SU-DHL-6 (cell line): Measurements from ENCODE around the gene ASGR2.

Experiments used
- H2AFZ ChIP-seq: fragments of 200-600 bp; sonication (generic); 2 replicates; pipeline ENCODE4 v1.6.1; 2014; ENCODE audit warnings: low read depth, mild to moderate bottlenecking, moderate library complexity, mixed read lengths, antibody characterized with exemption, low read length; ENCODE audit not compliant: severe bottlenecking
- H3F3A ChIP-seq: fragments of 200-600 bp; shearing (Covaris generic); 2 replicates; pipeline ENCODE4 v1.6.0; 2016; ENCODE audit warnings: antibody characterized with exemption, mild to moderate bottlenecking; ENCODE audit not compliant: insufficient read depth
- H3K27ac ChIP-seq: fragments of 200-600 bp; sonication (generic); 2 replicates; pipeline ENCODE4 v1.5.1; 2016; ENCODE audit warnings: low read depth, mild to moderate bottlenecking, low read length, moderate library complexity, mixed read lengths
- H3K27me3 ChIP-seq: fragments of 200-600 bp; sonication (generic), shearing (Covaris generic); 2 replicates; pipeline ENCODE4 v1.6.0; 2014; ENCODE audit warnings: mild to moderate bottlenecking, low read length
- H3K36me3 ChIP-seq: fragments of 200-600 bp; sonication (generic); 2 replicates; pipeline ENCODE4 v1.6.1; 2014; ENCODE audit warnings: mild to moderate bottlenecking, low read length, mixed read lengths
- H3K4me2 ChIP-seq: fragments of 300-600, 200-600 bp; shearing (Covaris generic), sonication (generic); 2 replicates; pipeline ENCODE4 v1.6.0; 2014; ENCODE audit warnings: low read length, low read depth, mild to moderate bottlenecking; ENCODE audit not compliant: poor library complexity, severe bottlenecking
- H3K4me3 ChIP-seq: fragments of 200-600 bp; sonication (generic); 2 replicates; pipeline ENCODE4 v1.5.1; 2014; ENCODE audit warnings: antibody characterized with exemption, low read length, mild to moderate bottlenecking, mixed read lengths; ENCODE audit not compliant: insufficient read depth, poor library complexity, severe bottlenecking
- H3K79me2 ChIP-seq: fragments of 200-600 bp; sonication (generic); 2 replicates; pipeline ENCODE4 v1.6.1; 2014; ENCODE audit warnings: mild to moderate bottlenecking, low read length, moderate library complexity; ENCODE audit not compliant: insufficient read depth
- H3K9ac ChIP-seq: fragments of 200-600 bp; sonication (generic); 2 replicates; pipeline ENCODE4 v1.7.0; 2014; ENCODE audit warnings: mild to moderate bottlenecking, low read length
- H3K9me2 ChIP-seq: fragments of 200-600 bp; sonication (generic); replicated peaks from 2 replicates; pipeline ENCODE4 v1.6.1; 2014; ENCODE audit warnings: low read length; ENCODE audit not compliant: insufficient read depth
- H3K9me3 ChIP-seq: fragments of 200-600 bp; sonication (generic); 2 replicates; pipeline ENCODE4 v1.6.1; 2014; ENCODE audit warnings: low read length, mixed read lengths; ENCODE audit not compliant: insufficient read depth
- H4K20me1 ChIP-seq: fragments of 200-600 bp; sonication (generic); 2 replicates; pipeline ENCODE4 v1.6.1; 2014; ENCODE audit warnings: low read depth, mild to moderate bottlenecking, antibody characterized with exemption, low read length, moderate library complexity, mixed read lengths
- CTCF ChIP-seq: fragments of 200-600 bp; sonication (generic); IDR thresholded peaks from one replicate; pipeline ENCODE4 v1.5.1; 2017; ENCODE audit warnings: antibody characterized with exemption, mild to moderate bottlenecking, low read length, moderate library complexity; ENCODE audit not compliant: insufficient read depth, poor library complexity, severe bottlenecking
- EZH2phosphoT487 ChIP-seq: fragments of 200-600 bp; sonication (generic), shearing (Covaris generic); conservative IDR thresholded peaks from 2 replicates; pipeline ENCODE4 v1.6.1; 2018; ENCODE audit warnings: mild to moderate bottlenecking, antibody characterized with exemption, low read length, moderate library complexity, mixed read lengths

The ASGR2 gene

DNA sequence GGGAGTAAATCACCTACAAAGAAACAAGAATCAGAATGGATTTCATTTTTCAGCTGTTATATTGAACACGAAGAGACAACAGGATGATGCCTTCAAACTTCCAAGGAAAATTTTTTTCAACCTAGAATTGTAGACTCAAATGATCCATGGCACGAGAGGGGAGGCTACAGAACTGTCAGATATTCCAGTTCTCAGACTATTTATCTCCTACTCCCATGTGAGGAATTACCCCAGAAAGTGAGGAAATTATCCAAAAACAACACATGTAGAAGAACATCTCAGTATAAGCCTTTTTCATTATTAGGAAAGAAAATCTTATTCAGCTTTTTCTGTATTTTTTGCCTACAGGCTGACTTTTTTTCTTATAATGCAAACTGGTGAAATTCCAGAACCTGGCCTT lies 5.5 kb upstream of the ASGR2 start:
- TF ChIP-seq CTCF = no peak
- Histone ChIP-seq H3F3A (no peaks in the 10 kb centered on the region), H3K27ac (no peak overlapping the region), H3K9me3 (no peaks in the 10 kb centered on the region), H2AFZ (no peak overlapping the region), H3K9ac (no peak overlapping the region), H3K4me2 (no peak overlapping the region), H3K27me3 (no peaks in the 10 kb centered on the region), H3K4me3 (no peak overlapping the region), H3K36me3 (no peaks in the 10 kb centered on the region), H3K9me2 (no peaks in the 10 kb centered on the region), H4K20me1 (no peaks in the 10 kb centered on the region), H3K79me2 (no peaks in the 10 kb centered on the region)

DNA sequence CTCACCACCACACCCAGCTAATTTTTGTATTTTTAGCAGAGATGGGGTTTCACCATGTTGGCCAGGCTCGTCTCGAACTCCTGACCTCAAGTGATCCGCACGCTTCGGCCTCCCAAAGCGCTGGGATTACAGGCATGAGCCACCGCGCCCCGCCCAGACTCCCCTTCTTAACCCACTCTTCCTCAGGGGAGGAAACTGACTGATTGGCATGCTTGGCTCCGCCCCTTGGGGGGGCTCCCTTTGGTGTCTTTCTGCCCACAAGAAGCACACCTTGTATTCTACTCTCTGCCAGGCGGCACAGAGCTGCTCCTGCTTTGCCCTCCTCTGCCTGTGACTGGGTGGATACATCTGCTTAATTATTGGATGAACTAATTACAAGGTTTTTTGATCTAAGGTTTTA lies 4.7 kb upstream of the ASGR2 start:
- Histone ChIP-seq H3K9ac (no peak overlapping the region), H3K36me3 (no peaks in the 10 kb centered on the region), H3K27me3 (no peaks in the 10 kb centered on the region)

DNA sequence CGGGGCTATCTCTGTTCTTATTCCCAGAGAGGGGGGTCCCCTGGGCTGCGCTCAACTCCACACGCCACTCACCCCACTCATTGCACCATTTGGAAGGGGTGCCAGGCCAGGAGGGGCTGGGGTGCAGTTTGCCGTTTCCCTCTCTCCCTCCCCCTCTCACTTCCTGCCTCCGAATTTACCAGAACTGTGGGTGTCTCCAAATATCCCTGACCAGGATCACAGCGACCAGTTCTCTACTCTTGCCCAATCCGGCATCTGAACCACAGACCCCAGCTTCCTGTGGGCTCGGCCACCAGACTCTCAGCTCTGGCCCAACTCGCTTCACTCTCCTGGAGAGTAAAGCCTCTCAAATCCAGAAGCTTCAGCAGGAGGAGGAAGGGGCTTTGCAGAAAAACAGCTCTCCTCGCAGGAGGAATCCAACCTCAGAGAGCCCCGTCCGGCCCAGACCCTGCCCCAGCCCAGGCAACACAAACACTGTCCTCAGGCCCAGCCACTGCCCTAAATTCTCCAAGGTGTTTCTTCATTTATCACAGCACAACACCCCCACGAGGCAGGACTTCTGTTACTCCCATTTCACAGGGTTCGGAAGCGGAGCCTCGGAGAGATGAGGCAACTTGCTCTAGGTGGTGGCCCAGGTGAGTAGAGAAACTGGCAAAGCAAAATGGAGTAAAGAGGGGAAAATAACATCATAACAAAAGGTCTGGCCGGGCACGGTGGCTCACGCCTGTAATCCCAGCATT lies 423 bp upstream of the ASGR2 start:
- no peak overlapping the region for H2AFZ ChIP-seq
- H3K79me2 ChIP-seq = no peaks in the 10 kb centered on the region
- no peaks in the 10 kb centered on the region for H3K9me2 ChIP-seq
- H3K9ac ChIP-seq = no peak overlapping the region
- H4K20me1 ChIP-seq = no peaks in the 10 kb centered on the region
- H3K4me3 ChIP-seq = no peak overlapping the region
- no peaks in the 10 kb centered on the region for H3K27me3 ChIP-seq
- no peaks in the 10 kb centered on the region for H3K9me3 ChIP-seq
- no peak overlapping the region for H3K4me2 ChIP-seq
- no peaks in the 10 kb centered on the region for H3F3A ChIP-seq
- no peaks in the 10 kb centered on the region for H3K36me3 ChIP-seq
- no peak for TF ChIP-seq CTCF
- TF ChIP-seq EZH2phosphoT487 = no peak
- H3K27ac ChIP-seq = no peak overlapping the region

More for the DNA sequence above, 4.7 kb upstream of the ASGR2 start:
- Histone ChIP-seq H2AFZ (no peak overlapping the region), H3K9me2 (no peaks in the 10 kb centered on the region), H3K27ac (no peak overlapping the region), H3K9me3 (no peaks in the 10 kb centered on the region), H3F3A (no peaks in the 10 kb centered on the region), H3K79me2 (no peaks in the 10 kb centered on the region), H4K20me1 (no peaks in the 10 kb centered on the region), H3K4me3 (no peak overlapping the region), H3K4me2 (no peak overlapping the region)
- TF ChIP-seq CTCF = no peak
- no peak for TF ChIP-seq EZH2phosphoT487
